ENCODE data around the gene ZBTB8OS. TPM values are rescaled to one million over a fixed set of nuclear protein-coding genes. Genes with fewer than 3 reads are reported as not detected.

Gene ZBTB8OS
- total RNA-seq, 1 experiment from 2014 or later, result 85.2 TPM

DNA sequence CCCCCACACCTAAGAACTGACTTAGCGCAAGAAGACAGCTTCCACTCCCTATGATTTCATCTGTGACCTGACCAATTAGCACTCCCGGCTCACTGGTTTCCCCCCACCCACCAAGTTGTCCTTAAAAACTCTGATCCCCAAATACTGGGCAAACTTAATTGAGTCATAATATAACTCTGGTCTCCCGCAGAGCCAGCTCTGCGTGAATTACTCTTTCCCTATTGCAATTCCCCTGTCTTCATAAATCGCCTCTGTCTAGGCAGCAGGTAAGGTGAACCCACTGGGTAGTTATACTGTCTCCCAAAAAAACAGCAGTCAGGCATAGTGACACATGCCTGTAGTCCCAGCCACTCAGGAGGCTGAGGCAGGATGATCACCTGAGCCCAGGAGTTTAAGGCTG, 36.9 kb downstream of the ZBTB8OS start:
- CTCF ChIA-PET, result no interaction called here
- no peak overlapping the region for H3K9ac ChIP-seq (ENCODE audit: low read length)
- H3K27me3 ChIP-seq (ENCODE audit: low read length), result no peaks in the 10 kb centered on the region
- POLR2A ChIA-PET (ENCODE audit: unreplicated experiment), result no interaction called here
- H3K27ac ChIP-seq (ENCODE audit: low read length), result no peak overlapping the region
- H3K4me3 ChIP-seq (ENCODE audit: low read length), result no peak overlapping the region
- no peaks in the 10 kb centered on the region for H4K20me1 ChIP-seq (ENCODE audit: low read length)
- no peaks in the 10 kb centered on the region; the same call in 1 of the 2 replicates for H3K4me1 ChIP-seq (ENCODE audit: insufficient read depth, low read length)
- no peaks in the 10 kb centered on the region for H3F3A ChIP-seq (ENCODE audit: low read length, unreplicated experiment)
- no peak overlapping the region for H2AFZ ChIP-seq (ENCODE audit: low read length)
- H3K79me2 ChIP-seq (ENCODE audit: low read length), result no peaks in the 10 kb centered on the region
- H3K4me2 ChIP-seq (ENCODE audit: low read length), result no peak overlapping the region
- TF ChIP-seq, protein P1, sequence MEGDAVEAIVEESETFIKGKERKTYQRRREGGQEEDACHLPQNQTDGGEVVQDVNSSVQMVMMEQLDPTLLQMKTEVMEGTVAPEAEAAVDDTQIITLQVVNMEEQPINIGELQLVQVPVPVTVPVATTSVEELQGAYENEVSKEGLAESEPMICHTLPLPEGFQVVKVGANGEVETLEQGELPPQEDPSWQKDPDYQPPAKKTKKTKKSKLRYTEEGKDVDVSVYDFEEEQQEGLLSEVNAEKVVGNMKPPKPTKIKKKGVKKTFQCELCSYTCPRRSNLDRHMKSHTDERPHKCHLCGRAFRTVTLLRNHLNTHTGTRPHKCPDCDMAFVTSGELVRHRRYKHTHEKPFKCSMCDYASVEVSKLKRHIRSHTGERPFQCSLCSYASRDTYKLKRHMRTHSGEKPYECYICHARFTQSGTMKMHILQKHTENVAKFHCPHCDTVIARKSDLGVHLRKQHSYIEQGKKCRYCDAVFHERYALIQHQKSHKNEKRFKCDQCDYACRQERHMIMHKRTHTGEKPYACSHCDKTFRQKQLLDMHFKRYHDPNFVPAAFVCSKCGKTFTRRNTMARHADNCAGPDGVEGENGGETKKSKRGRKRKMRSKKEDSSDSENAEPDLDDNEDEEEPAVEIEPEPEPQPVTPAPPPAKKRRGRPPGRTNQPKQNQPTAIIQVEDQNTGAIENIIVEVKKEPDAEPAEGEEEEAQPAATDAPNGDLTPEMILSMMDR (conservative IDR thresholded peaks at IDR 0.05; ENCODE audit: low read depth, low read length), result no peak
- TF ChIP-seq EZH2 (IDR thresholded peaks at IDR 0.05; ENCODE audit: low read length, unreplicated experiment) (no peak), EZH2phosphoT487 (IDR thresholded peaks at IDR 0.05; ENCODE audit: borderline replicate concordance, low read length) (no peak)
- H3K36me3 ChIP-seq (ENCODE audit: low read depth, low read length), result no peaks in the 10 kb centered on the region
- intact Hi-C loops (cut with micrococcal nuclease), result no loop called here
- no TSS peak for BruUV-seq (replicated peaks)
- DNase-seq, result no peak
- H3K9me2 ChIP-seq (replicated peaks; ENCODE audit: low read length), result no peaks in the 10 kb centered on the region
- no peaks in the 10 kb centered on the region for H3K9me3 ChIP-seq (ENCODE audit: low read length)
- ATAC-seq, result no peak

DNA sequence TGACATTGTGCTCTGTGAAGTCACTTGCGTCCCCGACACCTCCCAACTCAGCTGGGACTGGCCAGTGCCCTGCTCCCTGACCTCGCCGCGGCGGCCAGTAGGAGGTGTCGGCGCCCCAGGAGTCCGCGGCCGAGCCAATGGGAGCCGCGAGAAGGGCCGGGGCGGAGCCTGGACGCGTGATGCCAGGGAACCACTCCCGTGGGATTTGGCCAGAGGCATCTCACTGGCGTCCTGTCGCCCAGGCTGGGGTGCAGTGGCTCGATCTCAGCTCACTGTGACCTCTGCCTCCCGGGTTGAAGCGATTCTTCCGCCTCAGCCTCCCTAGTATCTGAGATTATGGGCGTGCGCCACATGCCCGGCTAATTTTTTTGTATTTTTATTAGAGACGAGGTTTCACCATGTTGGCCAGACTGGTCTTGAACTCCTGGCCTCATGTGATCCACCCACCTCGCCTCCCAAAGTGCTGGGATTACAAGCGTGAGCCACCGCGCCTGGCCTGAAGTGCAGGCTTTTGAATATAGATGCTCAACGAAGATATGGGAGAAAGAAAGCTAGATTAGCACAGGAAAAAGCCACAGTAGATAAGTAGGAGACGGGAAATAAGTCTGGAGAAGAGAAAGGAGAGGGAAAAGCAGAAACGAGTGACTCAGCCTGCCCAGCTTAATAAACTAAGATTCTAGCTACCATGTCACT, 38.0 kb downstream of the ZBTB8OS start:
- TF ChIP-seq, protein P1 (conservative IDR thresholded peaks at IDR 0.05; ENCODE audit: low read depth, low read length), result peak; percentile 29; the same call in 1 of the 2 replicates
- TF ChIP-seq EZH2phosphoT487 (IDR thresholded peaks at IDR 0.05; ENCODE audit: borderline replicate concordance, low read length), result no peak
- Histone ChIP-seq H3K9me2 (replicated peaks; ENCODE audit: low read length) (no peaks in the 10 kb centered on the region), H3K4me1 (ENCODE audit: insufficient read depth, low read length) (no peaks in the 10 kb centered on the region; the same call in 1 of the 2 replicates), H3K79me2 (ENCODE audit: low read length) (no peaks in the 10 kb centered on the region), H3K9me3 (ENCODE audit: low read length) (no peaks in the 10 kb centered on the region), H3F3A (ENCODE audit: low read length, unreplicated experiment) (no peaks in the 10 kb centered on the region), H3K4me3 (ENCODE audit: low read length) (peak overlapping the region; percentile 89), H3K9ac (ENCODE audit: low read length) (peak overlapping the region; percentile 64), H3K27me3 (ENCODE audit: low read length) (no peaks in the 10 kb centered on the region), H3K27ac (ENCODE audit: low read length) (no peak overlapping the region), H2AFZ (ENCODE audit: low read length) (peak overlapping the region; percentile 99), H4K20me1 (ENCODE audit: low read length) (no peaks in the 10 kb centered on the region), H3K4me2 (ENCODE audit: low read length) (peak overlapping the region; percentile 96), H3K36me3 (ENCODE audit: low read depth, low read length) (no peaks in the 10 kb centered on the region)
- BruUV-seq (replicated peaks), result TSS peak; percentile 90
- intact Hi-C loops (cut with micrococcal nuclease), result no loop called here
- ATAC-seq (peak; percentile 100), DNase-seq (peak; percentile 87)
- ChIA-PET POLR2A (ENCODE audit: unreplicated experiment) (interaction anchor here (0.6 kb wide), 1 partner anchor 967 kb away, joined by 3 read pairs; the partner anchor contains the start of gene PEF1), CTCF (no interaction called here)

DNA sequence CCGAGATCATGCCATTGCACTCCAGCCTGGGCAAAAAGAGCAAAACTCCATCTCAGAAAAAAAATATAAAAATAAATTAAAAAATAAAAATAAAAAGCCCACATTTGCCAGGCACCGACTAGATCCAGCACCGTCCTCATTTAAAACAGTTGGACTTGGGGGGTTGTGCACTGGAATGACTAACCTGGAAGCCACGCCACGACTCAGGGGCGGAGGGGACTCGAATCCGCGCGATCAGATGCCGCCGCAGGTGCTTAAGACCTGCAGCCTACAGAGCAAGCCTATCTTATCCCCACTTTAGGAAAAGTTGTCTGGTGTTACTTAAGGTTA, 38.5 kb downstream of the ZBTB8OS start:
- Histone ChIP-seq H3K27ac (ENCODE audit: low read length) (no peak overlapping the region), H3K36me3 (ENCODE audit: low read depth, low read length) (no peaks in the 10 kb centered on the region), H3K9ac (ENCODE audit: low read length) (peak overlapping the region; percentile 64), H3K4me1 (ENCODE audit: insufficient read depth, low read length) (no peaks in the 10 kb centered on the region; the same call in 1 of the 2 replicates), H3K27me3 (ENCODE audit: low read length) (no peaks in the 10 kb centered on the region), H3F3A (ENCODE audit: low read length, unreplicated experiment) (no peaks in the 10 kb centered on the region), H3K9me3 (ENCODE audit: low read length) (no peaks in the 10 kb centered on the region), H3K79me2 (ENCODE audit: low read length) (no peaks in the 10 kb centered on the region), H3K4me2 (ENCODE audit: low read length) (peak overlapping the region; percentile 96), H3K9me2 (replicated peaks; ENCODE audit: low read length) (no peaks in the 10 kb centered on the region), H4K20me1 (ENCODE audit: low read length) (no peaks in the 10 kb centered on the region), H3K4me3 (ENCODE audit: low read length) (peak overlapping the region; percentile 89), H2AFZ (ENCODE audit: low read length) (peak overlapping the region; percentile 99)
- ChIA-PET POLR2A (ENCODE audit: unreplicated experiment) (interaction anchor here (0.6 kb wide), 1 partner anchor 967 kb away, joined by 3 read pairs; the partner anchor contains the start of gene PEF1), CTCF (interaction anchor here (0.6 kb wide), 1 partner anchor 217 kb away, joined by 16 read pairs; no protein-coding TSS in a partner anchor)
- ATAC-seq (peak; percentile 53), DNase-seq (no peak)
- intact Hi-C loops (cut with micrococcal nuclease), result no loop called here
- no TSS peak for BruUV-seq (replicated peaks)
- TF ChIP-seq, protein P1 (conservative IDR thresholded peaks at IDR 0.05; ENCODE audit: low read depth, low read length), result no peak
- TF ChIP-seq EZH2 (IDR thresholded peaks at IDR 0.05; ENCODE audit: low read length, unreplicated experiment), result no peak
